ENCODE results near the gene ACVR2A. TPM values are rescaled to one million over a fixed set of nuclear protein-coding genes. Genes with fewer than 3 reads are reported as not detected.
A peak's percentile ranks its signal among the peaks of the same experiment; 100 is the strongest.

Gene ACVR2A
- total RNA-seq, 4 donors from 2014 or later = 44.4 to 75.4 (median 62.0) TPM

GRCh38 chr2:147934881-147935620 lies 90.2 kb downstream of the ACVR2A start:
- DNase-seq (ENCODE audit: low spot score in 2 of 2) = no peak
- no peak for TF ChIP-seq CTCF (IDR thresholded peaks at IDR 0.05)
- TF ChIP-seq POLR2A (IDR thresholded peaks at IDR 0.05) = no peak
- intact Hi-C loops (cut with DNase I; ENCODE audit: low total_unique reads) = loop anchor here (5.0 kb wide), 1 partner anchor 572 kb away; no protein-coding TSS in a partner anchor
- no peak overlapping the region for H3K4me3 ChIP-seq (ENCODE audit: low read depth, poor library complexity, severe bottlenecking)
- 62 to 68% methylated on average over 1 of the region's 1 CpG for WGBS, 2 donors

DNA sequence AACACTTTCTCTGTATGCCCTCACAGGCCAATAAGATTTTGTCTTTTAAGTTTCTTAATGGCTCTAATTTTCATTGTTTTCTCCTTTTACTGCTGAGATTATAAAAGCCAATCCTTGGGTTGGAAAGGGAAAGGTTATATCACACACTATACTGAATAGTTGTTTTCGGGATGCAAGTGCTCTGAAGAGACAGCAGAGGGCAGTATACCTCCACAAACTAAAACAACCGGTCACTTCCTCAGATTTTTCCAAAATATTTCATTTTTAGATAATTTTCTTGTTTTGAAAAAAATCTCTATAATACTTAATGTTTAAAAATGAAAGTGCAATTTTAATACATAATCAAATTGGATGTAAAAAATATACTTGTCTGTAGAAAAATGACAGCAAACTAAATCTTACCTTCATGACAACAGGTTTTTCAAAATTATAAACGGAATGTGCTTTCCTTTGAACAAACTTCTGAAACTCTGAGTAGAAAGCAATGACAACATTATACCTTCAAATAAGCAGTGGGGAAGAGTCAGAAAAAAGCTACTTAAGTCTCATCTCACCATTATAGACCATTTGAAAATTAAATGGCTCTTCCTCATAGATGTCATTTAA lies 93.0 kb downstream of the ACVR2A start:
- intact Hi-C loops (cut with DNase I; ENCODE audit: low total_unique reads) = loop anchor here (5.0 kb wide), 1 partner anchor 569 kb away; no protein-coding TSS in a partner anchor
- TF ChIP-seq CTCF (IDR thresholded peaks at IDR 0.05) (peak in 1 of 3 donors; percentile 51), POLR2A (IDR thresholded peaks at IDR 0.05) (no peak)
- no peak for DNase-seq (ENCODE audit: low spot score in 2 of 2)
- H3K4me3 ChIP-seq (ENCODE audit: low read depth, poor library complexity, severe bottlenecking) = no peak overlapping the region
- 37 to 40% methylated on average over 3 of the region's 3 CpGs for WGBS, 2 donors

- intact Hi-C loops (cut with DNase I; ENCODE audit: low total_unique reads) = loop anchor here (5.0 kb wide), 1 partner anchor 568 kb away; no protein-coding TSS in a partner anchor
- 78 to 84% methylated on average over 1 of the region's 1 CpG for WGBS, 2 donors
- no peak for DNase-seq (ENCODE audit: low spot score in 2 of 2)
- TF ChIP-seq POLR2A (IDR thresholded peaks at IDR 0.05) (no peak), CTCF (IDR thresholded peaks at IDR 0.05) (no peak)
- H3K4me3 ChIP-seq (ENCODE audit: low read depth, poor library complexity, severe bottlenecking) = no peak overlapping the region
These were observed 94.5 kb downstream of the ACVR2A start for GRCh38 chr2:147939313-147939712.

DNA sequence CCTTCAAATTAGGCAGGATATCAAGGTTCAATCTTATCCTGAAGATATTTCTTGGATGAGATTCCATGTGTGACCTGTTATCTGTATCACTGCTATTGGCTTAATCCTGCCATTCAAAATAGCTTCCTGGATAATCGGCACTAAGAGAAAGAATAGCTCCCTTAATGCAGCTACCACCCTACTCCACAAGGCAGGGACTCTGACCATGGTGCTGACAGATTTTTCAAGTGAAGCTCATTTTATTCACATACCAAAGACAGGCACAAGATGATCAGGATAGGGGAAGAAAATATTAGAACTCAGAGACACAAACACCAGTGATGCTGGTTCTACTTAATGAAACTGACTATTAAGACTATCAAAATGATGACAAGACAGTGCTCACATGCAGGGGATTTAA lies 100.8 kb downstream of the ACVR2A start:
- H3K4me3 ChIP-seq (ENCODE audit: low read depth, poor library complexity, severe bottlenecking) = no peak overlapping the region
- WGBS, 2 donors = 44 to 58% methylated on average over 1 of the region's 1 CpG
- no peak for DNase-seq (ENCODE audit: low spot score in 2 of 2)
- intact Hi-C loops (cut with DNase I; ENCODE audit: low total_unique reads) = no loop called here
- no peak for TF ChIP-seq CTCF (IDR thresholded peaks at IDR 0.05)
- TF ChIP-seq POLR2A (IDR thresholded peaks at IDR 0.05) = no peak

GRCh38 chr2:147952118-147952517 lies 107.3 kb downstream of the ACVR2A start:
- H3K4me3 ChIP-seq (ENCODE audit: low read depth, poor library complexity, severe bottlenecking) = no peak overlapping the region
- TF ChIP-seq POLR2A (IDR thresholded peaks at IDR 0.05) (no peak), CTCF (IDR thresholded peaks at IDR 0.05) (no peak)
- no peak for DNase-seq (ENCODE audit: low spot score in 2 of 2)
- intact Hi-C loops (cut with DNase I; ENCODE audit: low total_unique reads) = no loop called here
